Keratinocyte (primary cell): Measurements from ENCODE around the gene KRTAP10-7.
"Not testable (repeated sequence)": the region's sequence is repeated elsewhere in the genome, so short reads cannot be mapped to it uniquely, and the experiment has no call there.

Experiments used
- CTCF ChIP-seq, 3 experiments: IDR thresholded peaks in 1 of 3; conservative IDR thresholded peaks in 1 of 3; optimal IDR thresholded peaks in 1 of 3; 2 replicates in 2 of 3; 3 replicates in 1 of 3; pipeline versions ENCODE3 to v1.5.1; 2011; ENCODE audit warnings: low read length in 3 of 3, mild to moderate bottlenecking in 3 of 3, moderate library complexity in 2 of 3, control low read depth in 1 of 3, inconsistent platforms in 1 of 3; ENCODE audit not compliant: insufficient read depth in 2 of 3; ENCODE audit errors: extremely low read depth in 1 of 3
- EZH2 ChIP-seq: IDR thresholded peaks from one replicate; pipeline ENCODE4 v1.6.1; 2012; ENCODE audit warnings: inconsistent platforms, mild to moderate bottlenecking, low read length, moderate library complexity

DNA sequence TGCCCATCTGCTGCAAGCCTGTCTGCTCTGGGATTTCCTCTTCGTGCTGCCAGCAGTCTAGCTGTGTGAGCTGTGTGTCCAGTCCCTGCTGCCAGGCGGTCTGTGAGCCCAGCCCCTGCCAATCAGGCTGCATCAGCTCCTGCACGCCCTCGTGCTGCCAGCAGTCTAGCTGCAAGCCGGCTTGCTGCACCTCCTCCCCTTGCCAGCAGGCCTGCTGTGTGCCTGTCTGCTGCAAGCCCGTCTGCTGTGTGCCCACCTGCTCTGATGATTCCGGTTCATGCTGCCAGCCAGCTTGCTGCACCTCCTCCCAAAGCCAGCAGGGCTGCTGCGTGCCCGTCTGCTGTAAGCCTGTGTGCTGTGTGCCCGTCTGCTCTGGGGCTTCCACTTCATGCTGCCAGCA, 694 bp downstream of the KRTAP10-7 start:
- TF ChIP-seq CTCF (optimal IDR thresholded peaks at IDR 0.05 in 1 of 3, IDR thresholded peaks at IDR 0.05 in 1 of 3, conservative IDR thresholded peaks at IDR 0.05 in 1 of 3; ENCODE audit: extremely low read depth in 1 of 3, insufficient read depth in 2 of 3, low read length in 3 of 3); EZH2: not testable (repeated sequence)
